ENCODE measurements around the gene GABRG2.
"Not testable (repeated sequence)": the region's sequence is repeated elsewhere in the genome, so short reads cannot be mapped to it uniquely, and the experiment has no call there.

The GABRG2 gene

DNA sequence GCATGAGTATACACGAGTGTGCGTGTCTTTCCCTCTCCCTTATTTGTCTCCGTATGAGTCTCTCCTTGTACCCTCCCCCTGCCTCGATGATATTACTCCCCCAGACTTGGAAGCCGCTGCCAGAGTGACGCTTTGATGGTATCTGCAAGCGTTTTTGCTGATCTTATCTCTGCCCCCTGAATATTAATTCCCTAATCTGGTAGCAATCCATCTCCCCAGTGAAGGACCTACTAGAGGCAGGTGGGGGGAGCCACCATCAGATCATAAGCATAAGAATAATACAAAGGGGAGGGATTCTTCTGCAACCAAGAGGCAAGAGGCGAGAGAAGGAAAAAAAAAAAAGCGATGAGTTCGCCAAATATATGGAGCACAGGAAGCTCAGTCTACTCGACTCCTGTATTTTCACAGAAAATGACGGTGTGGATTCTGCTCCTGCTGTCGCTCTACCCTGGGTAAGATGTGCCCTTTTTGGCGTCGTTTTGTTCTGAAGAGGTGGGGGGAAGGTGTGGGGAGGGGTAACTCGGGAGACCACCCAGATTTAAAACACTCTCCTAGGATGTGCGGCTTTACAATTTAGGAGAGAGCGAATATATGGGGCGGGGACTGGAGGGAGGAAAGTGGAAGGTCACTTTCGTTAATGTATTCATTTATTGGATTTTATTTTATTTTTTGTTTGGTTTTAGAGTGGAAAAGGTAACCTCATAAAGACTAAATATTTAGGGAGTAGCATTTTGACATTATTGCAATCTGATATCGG lies at the start of gene GABRG2:
TSS of gene GABRG2 (plus strand) at position 119 of the 757 bp plus-strand sequence. CDS start at position 346, 227 bp downstream.
- no peak for DNase-seq

DNA sequence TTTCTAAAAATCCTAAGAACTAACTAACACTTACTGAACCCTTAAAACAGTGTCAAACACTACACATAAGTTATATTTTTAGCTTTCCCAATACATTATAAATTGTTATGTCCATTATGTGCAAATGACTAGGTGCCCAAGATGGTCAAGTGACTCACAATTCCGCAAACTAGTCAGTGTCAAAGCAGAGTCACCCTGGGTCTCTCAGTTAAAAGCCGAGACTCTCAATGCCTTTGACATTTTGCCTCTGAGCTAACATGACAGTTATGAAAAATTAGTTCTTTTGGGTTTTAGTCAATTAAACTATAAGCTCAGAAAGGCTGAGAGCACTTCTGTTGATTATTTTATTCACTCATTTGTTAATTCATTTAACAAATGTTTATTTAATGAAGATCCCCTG lies 42.3 kb upstream of the GABRG2 start:
- no peak for DNase-seq

DNA sequence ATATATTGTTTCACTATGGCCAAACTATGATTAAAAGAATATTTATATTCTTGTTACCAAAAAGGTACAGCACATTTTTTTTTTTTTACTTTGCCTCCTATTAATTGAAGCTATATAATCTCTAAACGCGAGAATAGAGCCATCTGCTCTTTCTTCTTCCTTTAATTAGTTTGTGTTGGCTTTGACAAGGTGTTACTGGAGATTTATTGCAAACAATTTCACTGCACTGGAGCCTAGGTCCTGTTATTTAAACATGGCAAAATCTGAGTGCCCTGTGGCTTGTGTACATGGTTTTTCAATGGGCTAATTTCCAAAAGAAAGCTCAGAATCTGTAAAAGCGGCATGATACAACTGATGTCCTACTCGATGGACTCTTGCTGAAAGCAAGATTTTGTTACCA lies 40.8 kb upstream of the GABRG2 start:
- DNase-seq: no peak

- no peak for DNase-seq
These were observed 30.1 kb upstream of the GABRG2 start for GRCh38 chr5:162037431-162037830.

DNA sequence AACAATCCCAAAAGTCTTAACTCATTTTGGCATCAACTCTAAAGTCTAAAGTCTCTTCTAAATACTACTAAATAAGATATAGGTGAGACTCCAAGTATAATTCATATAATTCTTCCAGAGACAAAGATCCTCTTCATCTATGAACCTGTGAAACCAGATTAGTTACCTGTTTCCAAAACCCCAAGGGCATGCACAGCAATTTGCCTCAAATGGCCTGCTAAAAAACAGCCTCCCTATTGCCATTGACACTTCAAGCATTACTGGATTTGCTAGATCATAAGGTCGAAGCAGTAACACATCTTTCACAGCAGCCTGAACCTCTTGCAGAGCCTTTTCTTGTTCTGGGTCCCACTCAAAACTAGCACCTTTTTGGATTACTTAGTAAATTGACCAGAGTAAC lies 20.3 kb upstream of the GABRG2 start:
- no peak for DNase-seq

GRCh38 chr5:162052676-162053075 lies 14.9 kb upstream of the GABRG2 start:
- DNase-seq: no peak

GRCh38 chr5:162055095-162055494 lies 12.5 kb upstream of the GABRG2 start:
- DNase-seq: not testable (repeated sequence)

- no peak for DNase-seq
These were observed 411 bp upstream of the GABRG2 start for GRCh38 chr5:162067162-162067561.

GRCh38 chr5:162068412-162068811 lies 839 bp downstream of the GABRG2 start:
- no peak for DNase-seq

- no peak for DNase-seq
These were observed 1.4 kb downstream of the GABRG2 start for GRCh38 chr5:162068936-162069335.

GRCh38 chr5:162078805-162079204 lies 11.2 kb downstream of the GABRG2 start:
- DNase-seq: no peak

GRCh38 chr5:162091336-162091735 lies 23.8 kb downstream of the GABRG2 start:
- DNase-seq: no peak

DNA sequence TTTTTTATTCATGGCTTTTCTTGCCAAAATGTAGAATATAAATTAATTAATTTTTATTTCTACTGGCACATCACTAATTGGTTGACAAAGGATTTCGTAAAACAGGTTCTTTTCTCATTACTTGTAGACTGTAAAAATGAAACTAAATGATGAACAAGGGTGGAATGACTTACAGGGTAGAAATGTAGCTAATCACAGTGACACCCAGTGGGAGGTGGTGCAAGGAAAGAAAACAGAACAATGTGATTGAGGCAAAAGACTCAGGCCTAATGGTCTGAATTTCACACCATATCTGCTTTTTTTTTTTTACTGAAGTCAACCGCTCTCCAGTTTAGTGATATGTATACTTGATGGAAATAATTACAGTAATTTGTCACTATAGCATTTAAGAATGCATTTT lies 28.9 kb downstream of the GABRG2 start:
- no peak for DNase-seq

DNA sequence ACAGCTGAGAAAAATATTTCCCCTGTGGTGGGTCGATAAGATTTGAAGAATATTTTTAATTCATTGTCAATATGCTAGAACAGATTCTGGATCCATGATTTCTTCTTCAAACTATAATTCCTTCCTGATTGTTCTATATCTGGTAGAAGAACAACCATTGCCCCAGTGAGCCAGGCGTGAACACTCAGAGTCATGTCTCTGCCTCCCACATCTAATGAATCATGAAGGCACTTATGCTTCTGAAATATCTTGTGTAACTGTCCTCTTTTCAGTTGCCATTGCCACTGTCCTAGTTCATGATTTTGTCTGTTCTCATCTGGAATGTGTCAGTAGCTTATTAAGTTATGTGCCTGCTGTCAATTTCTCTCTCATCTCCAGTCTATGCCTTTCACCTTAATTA lies 40.0 kb downstream of the GABRG2 start:
- no peak for DNase-seq

DNA sequence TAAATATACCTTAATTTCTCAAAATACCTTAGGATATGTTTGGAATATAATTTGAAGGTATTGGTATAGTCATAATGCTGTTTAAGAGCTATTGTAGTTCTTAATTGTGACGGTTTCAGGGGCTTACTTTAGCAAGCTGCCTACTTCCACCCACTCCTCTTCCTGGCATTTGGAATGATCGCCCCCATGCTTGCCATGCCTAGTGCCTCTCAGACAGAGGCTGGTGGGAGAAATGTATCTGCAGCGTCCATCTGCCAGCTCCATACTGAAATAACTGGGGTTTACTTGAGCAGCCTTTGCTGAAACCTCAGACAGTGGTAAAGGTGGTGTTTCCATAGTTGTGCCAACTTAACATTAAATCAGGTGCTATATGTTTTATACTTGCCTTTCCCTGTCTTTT lies 52.2 kb downstream of the GABRG2 start:
- no peak for DNase-seq

- no peak for DNase-seq
These were observed 60.5 kb downstream of the GABRG2 start for GRCh38 chr5:162128117-162128516.

DNA sequence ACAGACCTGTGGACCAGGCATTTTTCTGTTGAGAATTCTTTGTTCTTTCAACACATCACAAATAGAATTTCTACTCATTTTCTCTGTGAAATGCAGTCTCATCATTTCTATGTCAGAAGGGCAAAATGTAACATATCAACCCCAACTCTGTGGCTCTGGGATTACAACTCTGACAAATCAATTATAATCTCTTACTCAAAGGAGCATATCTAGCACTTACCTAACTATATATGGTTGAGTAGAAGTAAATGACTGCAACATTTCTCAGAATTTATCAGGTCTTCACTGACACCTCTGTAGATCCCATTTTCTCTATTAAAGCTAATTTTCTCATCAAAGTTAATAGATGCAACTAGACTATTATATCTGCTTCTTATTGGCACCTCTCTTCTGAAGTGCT lies 64.8 kb downstream of the GABRG2 start:
- no peak for DNase-seq

GRCh38 chr5:162139190-162139589 lies 71.6 kb downstream of the GABRG2 start:
- DNase-seq: no peak

DNA sequence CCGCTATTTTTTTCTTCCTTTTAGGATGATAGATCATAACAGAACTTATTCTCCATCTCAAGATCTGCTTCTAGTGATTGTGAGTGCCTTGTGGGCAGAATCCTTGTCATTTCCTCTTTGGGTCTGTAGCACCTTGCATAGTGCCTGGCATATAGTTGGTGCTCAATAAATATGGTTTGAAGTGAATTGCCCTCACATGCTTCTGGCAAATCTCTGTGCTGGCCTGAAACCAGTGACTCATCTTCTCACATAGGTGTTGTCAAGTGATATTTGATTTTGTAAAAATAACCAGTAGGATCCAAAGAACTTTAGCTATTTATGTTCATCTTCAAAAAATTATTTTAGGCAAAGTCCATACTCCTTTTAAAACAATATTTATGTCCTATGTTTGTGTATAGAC lies 86.7 kb downstream of the GABRG2 start:
- DNase-seq: no peak

- DNase-seq: no peak
These were observed 92.8 kb downstream of the GABRG2 start for GRCh38 chr5:162160401-162160800.

- no peak for DNase-seq
These were observed 96.1 kb downstream of the GABRG2 start for GRCh38 chr5:162163663-162164062.

GRCh38 chr5:162174358-162174974 lies 106.9 kb downstream of the GABRG2 start:
- no peak for DNase-seq

- no peak for DNase-seq
These were observed 119.8 kb downstream of the GABRG2 start for GRCh38 chr5:162187371-162187770.

- DNase-seq: no peak
These were observed 122.1 kb downstream of the GABRG2 start for GRCh38 chr5:162189719-162190118.

DNA sequence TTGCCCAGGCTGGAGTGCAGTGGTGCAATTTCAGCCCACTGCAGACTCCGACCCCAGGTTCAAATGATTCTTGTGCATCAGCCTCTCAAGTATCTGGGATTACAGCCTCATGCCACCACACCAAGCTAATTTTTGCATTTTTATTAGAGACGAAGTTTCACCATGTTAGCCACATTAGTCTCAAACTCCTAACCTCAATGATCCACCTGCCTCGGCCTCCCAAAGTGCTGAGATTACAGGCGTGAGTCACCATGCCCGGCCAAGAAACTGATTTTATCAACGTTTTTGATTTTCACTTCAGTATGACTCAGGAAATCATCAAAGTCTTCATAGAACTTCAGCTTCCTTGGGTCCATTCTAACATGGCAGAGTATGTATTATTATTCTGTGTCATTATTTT lies 125.4 kb downstream of the GABRG2 start:
- no peak for DNase-seq
